Fibroblast of lung (primary cell): ENCODE data around the gene FBXO8.

Experiments
- CTCF ChIP-seq, 2 donors: IDR thresholded peaks in 1 of 2; conservative IDR thresholded peaks in 1 of 2; 1 replicate in 1 of 2; 2 replicates in 1 of 2; pipeline ENCODE4 v1.5.1; 2011 to 2012; ENCODE audit warnings: low read length in 2 of 2, control low read depth in 1 of 2, inconsistent platforms in 1 of 2, low read depth in 1 of 2, mild to moderate bottlenecking in 1 of 2
- EZH2 ChIP-seq: IDR thresholded peaks from 2 replicates; pipeline ENCODE4 v1.5.1; 2012; ENCODE audit warnings: low read length, control low read depth, mild to moderate bottlenecking; ENCODE audit errors: missing control alignments

GRCh38 chr4:174317531-174317930 is 34.1 kb upstream of the FBXO8 start:
- TF ChIP-seq CTCF (conservative IDR thresholded peaks at IDR 0.05 in 1 of 2, IDR thresholded peaks at IDR 0.05 in 1 of 2; ENCODE audit: low read depth in 1 of 2, low read length in 2 of 2) (no peak), EZH2 (no peak)
